HG03045 (cell line): ENCODE results near the gene RBM19.

ENCODE experiments used
- ATAC-seq: cut with Tn5 transposase; IDR thresholded peaks from one replicate; pipeline ENCODE4 v1.9.1; 2021; ENCODE audit warnings: mild to moderate bottlenecking, moderate library complexity; ENCODE audit not compliant: unreplicated experiment

The RBM19 gene

GRCh38 chr12:113862590-113863454 lies 103.3 kb downstream of the RBM19 start:
- ATAC-seq: peak; percentile 40

GRCh38 chr12:113861708-113862312 lies 104.3 kb downstream of the RBM19 start:
- no peak for ATAC-seq

DNA sequence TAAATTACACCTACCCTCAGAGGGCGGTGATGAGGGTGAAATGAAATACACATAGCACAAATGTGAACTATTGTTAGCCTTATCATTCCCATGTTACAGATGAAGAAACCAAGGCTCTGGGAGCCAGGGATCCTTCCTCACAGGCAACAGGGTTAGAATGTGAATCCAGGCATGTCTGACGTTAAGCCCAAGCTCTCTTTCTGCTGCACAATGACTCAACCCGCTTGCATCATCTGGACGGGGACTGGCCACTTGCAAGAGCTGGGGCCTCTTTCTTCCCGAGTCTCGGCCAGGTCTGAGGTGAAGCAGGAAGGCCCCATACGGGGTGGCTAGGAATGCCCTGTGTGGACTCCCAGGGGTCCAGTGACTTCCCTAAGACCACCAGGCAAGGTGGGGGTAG lies 105.2 kb downstream of the RBM19 start:
- ATAC-seq: no peak

GRCh38 chr12:113860059-113860820 lies 105.9 kb downstream of the RBM19 start:
- ATAC-seq: no peak

- no peak for ATAC-seq
These were observed 107.2 kb downstream of the RBM19 start for GRCh38 chr12:113858841-113859386.

GRCh38 chr12:113857371-113857770 lies 108.8 kb downstream of the RBM19 start:
- ATAC-seq: no peak

- ATAC-seq: no peak
These were observed 110.1 kb downstream of the RBM19 start for GRCh38 chr12:113855998-113856397.

GRCh38 chr12:113854385-113855142 lies 111.6 kb downstream of the RBM19 start:
- no peak for ATAC-seq

DNA sequence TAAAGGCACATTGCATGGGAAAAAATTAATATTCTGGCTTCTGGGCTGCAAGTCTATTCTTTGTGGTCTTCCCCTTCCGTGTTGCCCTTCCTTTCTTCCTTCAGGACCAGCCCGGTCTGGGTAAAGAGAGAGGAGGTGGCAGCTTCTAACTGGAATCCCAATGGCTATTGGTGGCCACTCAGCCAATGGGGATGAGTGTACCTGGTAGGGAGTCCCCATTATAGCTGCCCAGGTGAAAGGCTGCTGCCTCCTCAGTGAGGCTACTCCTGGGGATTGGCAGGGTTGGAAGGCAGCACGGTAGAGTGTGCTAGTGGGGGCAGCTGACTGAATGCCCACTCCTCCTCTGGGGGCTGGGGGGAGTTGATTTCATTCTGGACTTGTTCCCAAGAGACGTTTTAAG lies 112.6 kb downstream of the RBM19 start:
- no peak for ATAC-seq

DNA sequence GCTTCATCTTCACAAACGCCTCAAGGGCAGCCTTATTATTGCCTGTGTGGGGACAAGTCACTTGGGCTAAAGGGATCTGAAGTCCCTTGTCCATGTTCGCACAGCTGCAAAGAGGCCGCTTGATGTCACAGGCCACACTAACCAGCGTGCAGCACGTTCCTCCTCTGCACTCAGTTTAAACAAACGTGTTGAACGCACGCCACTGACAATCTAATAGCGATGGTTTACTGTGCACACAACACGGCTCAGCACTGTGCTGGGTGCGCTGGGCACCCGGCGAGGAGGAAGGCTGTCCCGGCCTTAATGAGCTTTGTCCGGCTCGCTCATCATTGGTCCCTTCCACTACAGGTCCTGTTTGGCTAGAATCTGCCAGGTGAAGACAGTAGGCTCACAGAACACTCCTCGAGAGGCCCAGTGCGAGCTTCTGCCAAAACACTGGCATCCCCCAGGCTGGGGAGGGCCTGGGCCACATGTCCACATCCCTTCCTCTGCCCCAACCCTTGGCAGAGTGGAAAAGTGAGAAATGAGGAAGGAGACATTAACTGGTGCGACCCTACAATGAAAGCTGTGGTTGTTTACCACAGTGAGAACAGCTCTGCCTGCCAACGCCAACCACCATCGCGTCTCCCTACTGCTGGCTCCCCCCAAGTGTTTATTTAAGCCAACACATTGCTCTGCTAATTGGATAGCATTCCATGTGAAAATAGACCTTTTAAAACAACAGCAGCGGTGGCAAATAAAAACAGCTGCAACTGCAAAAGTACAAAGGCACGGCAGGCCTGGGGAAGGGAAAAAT lies 113.2 kb downstream of the RBM19 start:
- no peak for ATAC-seq

DNA sequence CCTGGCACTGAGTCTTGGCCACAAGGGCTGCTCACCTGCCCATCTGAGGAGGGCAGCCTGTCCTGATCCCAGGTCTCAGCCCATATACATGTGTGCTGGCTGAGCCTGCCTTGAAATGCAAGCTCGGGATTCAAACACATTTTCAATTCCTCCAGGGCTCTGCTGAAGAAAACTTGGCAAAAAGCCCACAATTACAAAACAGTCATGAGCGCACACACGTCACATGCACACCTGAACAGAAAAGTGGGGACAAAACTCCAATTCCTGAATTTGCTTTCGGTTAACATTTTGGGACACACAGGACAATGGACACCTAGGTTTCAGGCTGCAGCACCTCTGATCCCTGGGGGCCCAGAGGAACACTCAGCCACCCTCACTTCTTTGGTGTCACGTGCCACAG lies 113.9 kb downstream of the RBM19 start:
- ATAC-seq: no peak

GRCh38 chr12:113850309-113851056 lies 115.6 kb downstream of the RBM19 start:
- ATAC-seq: no peak

DNA sequence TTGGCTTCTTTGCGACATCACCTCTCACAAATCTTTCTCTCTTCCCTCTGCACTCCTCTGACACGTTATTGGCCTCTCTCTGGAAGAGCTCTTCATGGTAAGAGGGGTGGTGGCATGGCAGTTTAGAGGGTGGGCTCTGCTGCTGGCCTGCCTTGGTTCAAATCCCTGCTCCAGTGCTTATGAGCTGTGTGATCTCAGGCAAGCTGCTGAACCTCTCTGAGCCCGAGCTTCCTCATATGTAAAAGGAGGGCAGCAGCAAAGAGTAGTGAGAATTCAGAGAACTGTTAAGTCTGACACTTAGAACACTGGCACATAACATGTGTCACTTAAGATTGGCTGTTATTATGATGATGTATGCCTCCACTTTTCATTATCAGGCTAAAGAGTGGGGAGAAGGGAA lies 118.3 kb downstream of the RBM19 start:
- ATAC-seq: no peak

GRCh38 chr12:113846883-113847755 lies 119.0 kb downstream of the RBM19 start:
- ATAC-seq: no peak

GRCh38 chr12:113845900-113846674 lies 120.0 kb downstream of the RBM19 start:
- no peak for ATAC-seq

GRCh38 chr12:113844495-113845210 lies 121.5 kb downstream of the RBM19 start:
- no peak for ATAC-seq

DNA sequence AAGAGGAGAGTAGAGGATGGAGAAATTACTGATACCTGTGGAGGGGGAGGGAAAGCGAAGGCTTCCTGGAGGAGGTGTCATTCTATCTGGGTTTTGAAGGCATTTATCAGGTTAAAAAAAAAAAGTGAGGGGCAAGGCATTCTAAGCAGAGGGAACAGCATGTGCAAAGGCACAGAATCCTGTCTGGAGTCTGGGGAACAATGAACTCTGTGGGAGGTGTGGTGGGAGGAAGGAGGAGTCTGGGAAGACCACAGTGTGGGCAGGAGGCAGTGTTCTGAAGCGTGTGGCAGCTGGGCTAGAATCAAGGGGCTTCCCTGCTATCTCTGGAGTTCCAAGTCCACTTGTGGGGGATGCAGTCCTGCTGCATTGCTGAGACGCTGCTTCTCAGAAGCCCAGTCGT lies 123.4 kb downstream of the RBM19 start:
- no peak for ATAC-seq
